Activated gamma-delta T cell treated with Interleukin-2 at 50 U/mL for 16 hours (primary cell): ENCODE data around the gene GRAMD2B.
A peak's percentile ranks its signal among the peaks of the same experiment; 100 is the strongest.

ENCODE experiments used
- DNase-seq: peaks from one replicate; pipeline ENCODE4 v3.0.0-alpha.2; 2020

The GRAMD2B gene

DNA sequence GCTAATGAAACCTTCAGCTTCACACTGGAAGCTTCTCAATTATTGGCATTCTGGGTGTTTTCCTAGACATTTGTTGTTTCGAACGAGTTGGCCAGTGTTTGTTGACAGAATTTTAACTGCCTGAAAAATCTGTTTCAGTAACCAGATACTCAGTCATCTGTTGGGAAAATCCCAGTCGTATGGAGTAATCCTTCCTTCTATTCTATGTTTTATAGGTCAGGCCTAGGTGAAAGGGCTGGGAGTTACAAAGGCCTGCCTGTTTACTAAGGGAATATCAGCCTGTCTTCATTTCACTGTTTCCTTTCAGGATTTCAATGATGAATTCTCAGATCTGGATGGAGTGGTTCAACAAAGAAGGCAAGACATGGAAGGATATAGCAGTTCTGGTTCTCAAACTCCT, 59.9 kb downstream of the GRAMD2B start:
- no peak for DNase-seq

DNA sequence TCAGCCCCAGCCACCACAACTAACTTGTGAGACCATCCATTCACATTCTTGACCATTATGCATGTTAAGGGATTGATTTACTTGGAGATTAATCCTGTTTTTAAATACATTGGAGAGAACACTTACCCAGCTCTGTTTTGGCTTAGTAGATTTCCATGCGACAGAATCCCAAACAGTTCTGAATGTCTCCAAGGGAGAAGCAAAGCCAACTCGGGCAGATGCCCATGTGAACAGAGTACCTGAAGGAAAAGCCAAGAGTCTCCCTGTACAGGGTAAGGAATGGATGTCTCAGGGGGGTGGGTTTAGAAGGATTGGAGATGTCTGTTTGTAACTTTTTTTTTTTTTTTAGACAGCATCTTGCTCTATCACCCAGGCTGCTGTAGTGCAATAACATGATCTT, 61.0 kb downstream of the GRAMD2B start:
- no peak for DNase-seq

DNA sequence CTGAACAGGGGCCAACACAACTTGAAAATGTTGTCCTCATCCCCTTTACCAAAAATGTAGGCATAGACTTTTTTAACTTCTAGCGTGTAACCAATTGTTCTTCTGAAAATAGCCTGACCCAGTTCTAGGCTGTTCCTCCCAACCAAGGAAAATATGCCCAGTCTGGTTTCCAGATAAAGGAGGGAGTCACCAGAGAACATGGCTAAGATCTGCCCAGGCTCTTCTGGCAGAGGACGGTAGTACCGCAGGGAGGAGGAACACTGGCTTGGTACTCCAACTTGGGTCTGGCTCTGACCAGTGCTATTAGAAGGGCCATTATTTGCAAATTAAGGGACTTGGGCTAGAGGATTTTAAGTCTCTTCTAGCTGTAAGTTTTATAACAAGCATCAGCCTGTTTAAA, 63.1 kb downstream of the GRAMD2B start:
- no peak for DNase-seq

DNA sequence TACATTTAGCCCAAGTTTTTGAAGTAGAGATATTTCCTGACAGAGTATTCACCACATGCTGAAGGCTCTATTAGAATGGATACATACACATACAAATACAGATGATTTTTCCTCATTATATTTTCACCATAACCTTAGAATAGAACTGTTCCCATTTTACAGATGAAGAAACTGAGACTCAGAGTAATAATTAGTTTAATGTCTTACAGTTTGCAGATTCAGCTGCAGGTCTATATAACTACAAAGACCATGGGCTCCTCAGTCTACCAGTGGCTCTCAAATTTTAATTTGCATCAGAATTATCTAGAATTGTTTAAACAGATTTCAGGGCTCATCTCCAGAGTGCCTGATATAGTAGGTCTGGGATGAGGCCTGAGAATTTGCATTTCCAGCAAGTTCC, 64.4 kb downstream of the GRAMD2B start:
- no peak for DNase-seq

DNA sequence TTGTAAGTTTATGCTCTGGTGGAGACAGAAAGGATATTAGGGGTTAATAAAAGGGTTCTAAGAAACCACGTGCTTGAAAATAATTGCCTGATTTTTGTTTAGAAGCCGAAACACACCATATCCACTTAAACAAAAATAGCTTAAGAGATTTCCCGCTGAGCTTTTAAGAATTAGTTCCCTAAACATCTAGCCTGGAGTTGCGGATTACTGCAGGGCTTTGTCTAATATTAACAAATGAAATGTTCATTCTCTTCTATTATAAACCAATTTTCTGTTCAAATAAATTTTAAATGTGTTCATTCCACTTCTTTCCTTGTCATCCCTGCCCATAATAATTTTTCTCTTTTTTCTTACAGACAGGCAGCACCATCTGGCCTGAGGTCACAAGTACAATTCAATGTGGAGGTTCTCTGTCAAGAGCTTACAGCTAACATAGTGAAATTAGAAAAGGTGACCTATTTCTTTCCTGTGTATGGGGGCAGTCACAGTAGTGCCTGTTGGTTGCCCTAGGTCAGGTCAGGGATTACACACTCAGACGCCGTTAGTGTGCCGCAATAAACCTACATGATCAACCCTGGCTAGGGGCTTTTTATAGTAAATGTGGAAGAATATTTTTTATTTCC, 65.3 kb downstream of the GRAMD2B start:
- no peak for DNase-seq

DNA sequence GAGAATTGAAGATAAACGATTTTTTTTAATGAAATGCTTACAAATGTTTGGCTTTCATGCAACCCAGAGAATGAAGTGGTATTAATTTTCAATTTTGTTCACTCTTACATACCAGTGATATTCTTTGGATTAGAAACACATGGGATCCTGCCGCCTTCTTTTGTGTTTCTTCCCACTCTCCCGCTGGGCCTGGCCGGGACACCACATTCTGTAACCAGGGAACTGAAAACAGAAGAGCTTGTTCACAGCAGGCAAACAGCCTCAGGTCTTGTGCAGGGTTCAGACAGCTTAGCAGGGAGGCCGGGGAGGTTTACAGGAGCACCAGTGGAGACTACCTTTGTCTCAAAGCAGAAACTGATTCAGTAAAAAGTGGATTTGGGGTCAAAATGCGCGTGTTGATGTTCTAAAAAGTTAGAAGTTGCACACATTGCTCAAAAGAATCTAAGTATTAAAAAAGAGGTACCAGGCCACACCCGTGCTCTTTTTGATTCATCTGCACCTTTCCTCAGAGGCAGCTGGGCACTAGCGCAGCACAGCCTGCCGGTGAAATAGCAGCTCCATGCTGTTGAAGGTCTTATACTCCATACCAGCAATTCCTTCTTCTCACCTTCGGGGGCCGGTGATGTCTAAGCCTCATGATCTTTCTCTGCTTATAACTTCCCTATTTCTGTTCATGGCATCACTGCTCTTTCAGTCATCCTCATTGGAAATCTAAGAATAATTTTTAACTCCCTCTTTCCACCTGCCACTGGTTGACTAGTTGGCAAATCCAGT, 67.1 kb downstream of the GRAMD2B start:
- DNase-seq: no peak

DNA sequence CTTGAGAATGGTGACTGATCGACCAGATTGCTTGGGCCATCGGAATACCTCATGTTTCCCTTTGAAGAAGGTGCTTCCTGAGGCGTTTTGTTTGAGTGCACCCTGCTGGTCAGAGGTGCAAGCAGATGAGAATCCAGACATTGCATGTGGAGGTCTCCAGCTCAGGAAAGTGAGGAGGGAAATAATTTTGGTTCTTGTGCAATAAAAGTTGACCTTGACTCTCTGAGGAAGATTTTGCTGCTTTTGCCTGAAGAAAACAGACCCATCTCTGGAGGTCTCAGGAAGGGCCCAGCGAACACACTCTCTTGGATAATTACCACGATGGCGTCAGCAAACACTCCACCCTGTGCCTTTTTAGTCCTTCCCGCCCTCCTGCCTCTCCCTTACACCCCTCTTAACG, 69.7 kb downstream of the GRAMD2B start:
- DNase-seq: no peak

DNA sequence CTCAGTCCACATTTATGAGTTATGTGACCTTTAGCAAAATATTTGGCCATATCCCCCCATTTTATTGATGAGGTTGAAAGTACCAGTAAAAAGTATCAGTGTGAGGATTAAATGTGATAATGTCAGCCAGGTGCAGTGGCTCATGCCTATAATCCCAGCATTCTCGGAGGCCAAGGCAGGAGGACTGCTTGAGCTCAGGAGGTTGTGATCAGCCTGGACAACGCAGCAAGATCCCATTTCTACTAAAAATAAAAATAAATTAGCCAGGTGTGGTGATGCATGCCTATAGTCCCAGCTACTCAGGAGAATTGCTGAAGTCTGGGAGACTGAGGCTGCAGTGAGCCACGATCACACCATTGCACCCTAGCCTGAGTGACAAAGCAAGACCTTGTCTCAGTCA, 71.2 kb downstream of the GRAMD2B start:
- DNase-seq: no peak

DNA sequence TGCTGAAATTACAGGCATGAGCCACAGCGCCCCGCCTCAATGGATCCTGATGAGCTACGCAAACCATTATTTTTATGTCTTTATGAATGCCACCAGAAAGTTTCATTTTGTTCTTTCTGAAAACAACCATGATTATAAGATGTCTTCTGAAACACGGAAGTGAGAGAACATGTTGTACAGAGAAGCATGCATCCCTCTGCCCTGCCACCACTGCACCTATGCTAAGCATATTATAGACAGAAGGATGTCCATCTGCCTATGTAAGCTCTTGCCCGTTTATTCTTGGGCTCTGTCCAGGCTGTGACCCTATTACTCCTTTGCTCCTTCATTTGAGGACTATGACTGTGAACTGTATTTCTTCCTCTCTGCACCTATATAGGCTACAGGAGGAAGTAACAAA, 74.3 kb downstream of the GRAMD2B start:
- DNase-seq: no peak

DNA sequence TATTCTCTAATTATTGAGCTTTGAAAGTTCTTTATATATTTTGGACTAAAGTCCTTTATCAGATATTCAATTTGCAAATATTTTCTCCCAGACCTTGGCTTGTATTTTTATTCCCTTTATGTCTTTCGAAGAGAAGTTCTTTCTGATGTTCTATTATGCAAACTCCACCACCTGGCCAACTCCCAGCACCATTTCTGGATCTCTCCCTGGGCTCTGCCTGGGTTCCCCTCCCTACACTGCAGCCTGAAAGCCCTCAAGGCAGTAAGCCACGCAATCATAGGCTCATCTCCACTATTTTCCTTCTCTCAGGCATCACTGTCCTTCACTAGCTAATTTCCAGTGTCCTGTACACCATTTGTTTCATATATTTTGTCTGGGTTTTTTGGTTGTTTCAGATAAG, 76.1 kb downstream of the GRAMD2B start:
- no peak for DNase-seq

DNA sequence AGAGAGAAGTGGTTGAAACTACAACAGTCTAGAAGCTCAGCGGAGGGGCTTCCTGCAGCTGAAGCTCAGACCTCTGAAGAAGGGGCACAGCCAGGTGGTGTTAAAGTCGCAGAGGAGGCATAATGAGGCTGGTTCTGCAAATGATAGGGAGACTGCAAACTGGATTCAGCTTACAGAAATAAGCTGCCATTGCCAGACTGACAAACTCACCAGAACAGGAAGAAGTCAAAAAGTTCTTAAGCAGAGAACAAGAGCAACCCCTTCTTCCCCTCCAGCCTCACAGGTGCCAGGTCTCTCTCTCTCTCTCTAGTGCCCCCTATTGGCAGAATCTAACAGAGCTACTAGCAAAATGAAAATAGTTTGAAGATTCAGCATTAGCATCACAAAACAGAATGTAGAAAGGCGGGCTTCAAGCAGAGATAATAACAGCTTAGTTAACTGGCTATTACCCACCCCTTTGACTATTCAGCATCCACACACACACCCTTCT, 76.7 kb downstream of the GRAMD2B start:
- DNase-seq: peak; percentile 10

DNA sequence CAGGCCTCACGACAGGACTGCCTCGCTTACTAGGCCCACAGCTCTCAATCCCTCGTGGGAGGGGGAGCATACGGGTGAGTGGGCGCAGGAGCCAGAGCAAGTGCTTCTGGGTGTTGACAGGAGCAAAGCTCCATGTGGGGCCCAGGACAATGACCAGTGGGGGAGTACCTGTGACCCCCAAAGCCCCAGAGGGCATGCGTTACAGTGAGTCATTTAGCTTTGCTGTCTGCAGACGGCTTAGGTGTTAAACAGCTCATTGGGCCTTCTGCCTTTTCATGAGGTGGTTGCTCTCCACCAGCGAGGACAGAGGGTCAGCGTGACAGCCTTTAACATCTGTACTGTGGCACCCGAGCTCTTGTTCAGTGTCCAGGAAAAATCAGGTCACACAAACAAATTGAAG, 78.2 kb downstream of the GRAMD2B start:
- no peak for DNase-seq

DNA sequence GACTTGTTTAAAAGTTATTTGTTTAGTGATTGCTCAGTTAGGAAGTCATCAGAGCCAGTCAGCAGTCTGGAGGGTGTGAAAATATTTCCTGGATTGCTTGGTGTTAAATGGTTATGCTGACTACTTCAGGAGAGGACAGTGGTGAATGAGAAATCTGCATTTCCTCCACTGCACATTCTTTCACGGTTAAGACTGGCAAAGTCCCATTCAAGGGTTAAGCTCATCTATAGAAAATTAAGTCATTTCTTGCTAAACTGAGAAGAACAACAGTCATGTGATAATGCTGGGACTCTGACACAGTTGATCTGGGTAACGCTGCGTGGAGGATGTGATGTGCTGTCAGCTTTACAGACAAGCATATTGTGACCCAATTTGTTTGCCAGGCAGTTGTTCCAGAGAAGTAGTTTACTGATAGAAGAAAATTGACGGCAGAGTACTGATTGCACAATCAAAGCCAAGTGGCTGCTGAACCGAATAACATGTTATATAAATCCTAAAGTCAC, 80.4 kb downstream of the GRAMD2B start:
- no peak for DNase-seq

DNA sequence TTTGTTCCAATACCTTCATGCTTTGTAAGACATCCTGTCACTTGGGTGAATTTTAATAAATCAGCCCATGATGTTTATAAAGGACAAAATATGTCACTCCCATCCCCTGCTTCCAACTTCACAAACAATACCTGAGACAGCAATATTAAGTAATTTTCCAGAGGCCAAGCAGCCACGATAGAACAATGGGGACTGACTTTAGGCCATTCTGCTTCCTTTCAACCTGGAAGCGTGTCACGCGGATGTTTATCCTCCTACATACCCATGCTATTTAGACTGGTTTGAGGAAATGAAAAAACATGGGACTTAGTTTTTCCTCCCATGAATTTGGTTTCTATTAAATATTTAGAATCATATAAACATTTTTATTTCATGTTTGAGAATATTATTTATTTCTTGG, 82.9 kb downstream of the GRAMD2B start:
- DNase-seq: no peak

DNA sequence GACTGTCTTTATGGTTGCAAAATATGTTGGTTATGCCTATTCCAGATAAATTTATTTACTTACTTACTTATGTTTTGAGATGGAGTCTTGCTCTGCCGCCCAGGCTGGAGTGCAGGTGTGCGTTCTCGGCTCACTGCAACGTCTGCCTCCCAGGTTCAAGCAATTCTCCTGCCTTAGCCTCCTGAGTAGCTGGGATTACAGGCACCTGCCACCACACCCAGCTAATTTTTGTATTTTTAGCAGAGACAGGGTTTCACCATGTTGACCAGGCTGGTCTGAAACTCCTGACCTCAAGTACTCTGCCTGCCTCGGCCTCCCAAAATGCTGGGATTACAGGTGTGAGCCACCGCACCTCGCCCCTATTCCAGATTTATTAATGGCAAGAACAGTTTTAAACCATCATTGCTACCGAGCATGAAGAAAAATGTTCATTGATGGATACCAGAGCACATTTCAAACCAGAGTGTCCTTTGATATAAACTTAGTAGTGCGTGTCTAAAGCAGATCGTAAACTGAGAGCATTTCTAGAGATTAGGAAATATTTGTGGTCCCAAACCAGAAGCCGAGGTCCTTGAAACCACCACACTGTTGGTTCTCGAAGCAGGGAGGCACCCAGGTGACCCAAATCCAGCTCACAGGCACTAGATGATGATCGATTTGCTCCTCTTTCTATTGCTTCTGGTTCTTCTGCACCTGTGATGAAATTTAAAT, 85.2 kb downstream of the GRAMD2B start:
- no peak for DNase-seq

DNA sequence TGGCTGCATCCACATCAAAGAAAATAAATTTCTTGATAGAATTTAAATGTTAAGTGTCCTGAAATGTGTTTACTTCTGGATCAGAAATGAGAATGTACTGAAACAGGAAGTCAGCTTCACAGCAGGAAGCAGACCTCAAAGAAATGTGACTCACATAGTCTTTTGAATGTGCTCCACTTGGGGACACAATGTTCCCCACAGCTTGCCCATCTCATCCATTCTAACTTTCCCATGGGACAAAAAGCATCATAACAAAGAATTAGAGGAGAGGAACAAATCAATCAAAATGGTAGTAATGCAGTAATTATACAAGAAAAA, 85.7 kb downstream of the GRAMD2B start:
- DNase-seq: no peak

DNA sequence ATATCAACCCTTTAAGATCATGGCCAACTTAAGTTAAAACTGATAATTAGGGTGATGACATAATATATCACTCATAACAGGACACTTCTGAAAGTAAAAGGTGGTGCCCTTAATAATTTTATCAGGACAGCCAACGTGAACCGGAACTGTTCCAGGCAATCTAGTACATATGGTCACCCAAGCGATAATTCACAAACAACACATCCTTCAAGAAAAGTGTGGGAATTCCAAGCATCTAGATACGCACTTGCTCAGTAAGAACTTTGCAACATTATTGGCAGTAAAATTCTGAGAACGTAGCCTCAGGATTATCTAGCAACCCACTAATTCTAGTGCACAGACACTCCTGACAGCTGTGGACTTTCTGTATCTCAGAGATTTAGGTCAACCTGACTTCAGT, 86.1 kb downstream of the GRAMD2B start:
- DNase-seq: no peak

DNA sequence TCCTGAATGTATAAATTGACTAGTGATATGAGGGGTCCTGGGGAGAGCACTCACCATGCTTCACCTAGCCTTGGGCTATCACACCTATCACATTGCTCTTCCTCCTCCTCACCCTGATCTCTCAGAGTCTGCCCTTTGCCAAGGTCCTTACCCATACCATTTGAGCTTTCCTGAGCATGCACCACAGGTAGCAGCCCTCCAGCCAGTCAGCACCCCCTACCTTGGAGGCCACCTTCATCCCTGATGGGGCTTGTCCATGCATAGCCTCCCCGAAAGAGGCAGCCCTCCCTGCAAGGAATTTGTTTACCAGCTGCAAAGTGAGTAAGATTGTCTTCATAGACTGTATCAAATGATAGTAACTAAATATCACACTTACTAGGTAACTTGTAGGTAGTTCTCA, 88.8 kb downstream of the GRAMD2B start:
- DNase-seq: no peak

DNA sequence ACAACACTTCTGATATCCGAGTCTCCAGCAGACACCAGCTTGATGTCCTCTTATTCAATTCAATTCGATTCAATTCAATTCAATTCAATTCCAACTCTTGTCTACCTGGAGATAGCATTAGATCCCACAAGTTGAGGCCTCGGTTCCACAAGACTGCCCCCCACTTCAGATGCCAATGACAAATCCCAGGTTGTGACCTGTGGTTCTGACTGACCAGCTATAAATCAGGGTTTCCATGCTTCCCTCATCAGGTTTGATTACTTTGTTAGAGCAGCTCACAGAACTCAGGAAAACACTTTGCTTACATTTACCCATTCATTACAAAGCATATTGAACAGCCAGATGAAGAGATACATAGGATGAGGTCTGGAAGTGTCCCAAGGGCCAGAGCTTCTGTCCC, 89.2 kb downstream of the GRAMD2B start:
- no peak for DNase-seq

DNA sequence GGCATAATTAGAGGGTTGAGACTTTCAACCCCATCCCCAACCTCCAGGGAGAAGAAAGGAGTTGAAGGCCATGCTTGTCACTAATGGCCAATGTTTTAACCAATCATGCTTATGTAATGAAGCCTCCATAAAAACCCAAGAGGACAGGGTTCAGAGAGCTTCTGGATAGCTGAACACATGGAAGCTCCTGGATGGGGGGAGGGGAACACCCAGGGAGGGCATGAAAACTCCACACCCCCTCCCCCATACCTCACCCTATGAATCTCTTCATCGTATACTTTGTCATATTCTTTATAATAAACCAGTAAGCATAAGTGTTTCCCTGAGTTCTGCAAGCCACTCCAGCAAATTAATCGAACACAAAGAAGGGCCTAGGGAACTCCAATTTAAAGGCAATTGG, 90.1 kb downstream of the GRAMD2B start:
- no peak for DNase-seq

DNA sequence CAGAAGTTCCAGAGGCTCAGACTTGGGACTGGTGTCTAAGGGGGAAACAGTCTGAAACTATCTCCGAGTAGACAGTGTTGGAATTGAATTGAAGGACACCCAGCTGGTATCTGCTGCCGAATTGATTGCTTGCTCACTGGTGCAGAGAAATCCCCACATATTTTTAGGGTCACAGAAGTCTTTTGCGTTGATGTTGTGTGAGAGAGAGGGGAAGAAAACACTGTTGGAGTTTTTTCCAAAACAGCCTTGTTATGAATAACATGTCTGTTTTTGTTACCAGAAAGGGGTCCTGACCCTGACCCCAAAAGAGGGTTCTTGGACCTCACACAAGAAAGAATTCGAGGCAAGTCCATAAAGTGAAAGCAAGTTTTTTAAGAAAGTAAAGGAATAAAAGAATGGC, 90.5 kb downstream of the GRAMD2B start:
- DNase-seq: no peak

DNA sequence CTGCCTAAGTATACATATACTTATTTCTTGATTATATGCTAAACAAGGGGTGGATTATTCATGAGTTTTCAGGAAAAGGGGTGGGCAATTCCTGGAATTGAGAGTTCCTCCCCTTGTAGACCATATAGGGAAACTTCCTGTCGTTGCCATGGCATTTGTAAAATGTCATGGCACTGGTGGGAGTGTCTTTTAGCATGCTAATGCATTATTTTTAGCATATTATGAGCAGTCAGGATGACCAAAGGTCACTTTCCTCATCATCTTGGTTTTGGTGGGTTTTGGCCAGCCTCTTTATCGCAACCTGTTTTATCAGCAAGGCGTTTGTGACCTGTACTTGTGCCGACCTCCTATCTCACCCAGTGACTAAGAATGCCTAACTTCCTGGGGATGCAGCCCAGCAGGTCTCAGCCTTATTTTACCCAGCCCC, 90.9 kb downstream of the GRAMD2B start:
- DNase-seq: no peak

DNA sequence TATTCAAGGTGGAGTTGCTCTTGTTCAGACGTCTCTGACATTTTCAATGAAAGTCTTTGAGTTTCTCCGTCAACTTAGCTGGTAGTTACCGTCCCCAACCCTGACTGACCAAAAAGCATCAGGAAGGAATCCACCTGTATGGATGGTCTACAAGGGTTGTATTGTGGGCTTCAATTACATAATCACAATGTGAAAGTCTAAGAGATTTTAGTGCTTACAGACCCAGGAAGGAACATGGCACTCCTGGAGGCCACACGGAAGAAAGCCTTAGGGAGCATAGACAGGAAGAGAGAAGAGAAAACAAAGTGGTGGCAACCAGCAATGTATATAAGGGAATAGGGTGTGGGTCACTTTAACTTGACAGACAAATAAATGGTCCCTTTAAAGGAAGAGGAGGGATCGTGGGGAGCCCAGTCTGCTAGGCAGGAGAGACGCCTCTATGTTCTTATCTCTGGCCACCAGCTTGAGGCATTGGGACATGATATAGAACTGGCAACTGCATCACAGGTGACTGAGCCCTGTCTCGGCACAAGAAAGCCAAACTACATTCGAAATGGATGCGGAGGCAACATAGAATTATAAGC, 91.4 kb downstream of the GRAMD2B start:
- DNase-seq: no peak

DNA sequence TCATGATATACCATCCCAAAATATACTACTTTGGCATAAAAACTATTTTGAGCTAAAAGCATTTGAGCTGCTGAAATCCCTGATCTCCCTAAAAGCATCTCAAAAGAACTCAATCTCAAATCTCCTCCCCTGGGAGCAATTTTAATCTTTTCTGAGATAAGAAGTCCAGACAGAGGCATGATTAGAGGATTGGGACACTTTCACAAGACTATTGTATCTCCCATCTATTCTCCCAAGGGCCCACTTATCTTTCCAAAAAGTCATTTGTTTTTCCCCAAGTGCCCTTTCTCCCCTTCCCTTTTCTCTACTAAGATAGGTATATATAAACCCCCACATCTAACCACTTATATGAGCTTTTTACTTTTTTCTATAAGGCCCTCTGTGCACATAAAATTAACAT, 92.1 kb downstream of the GRAMD2B start:
- no peak for DNase-seq
